Measurements from ENCODE around the gene PTDSS2. TPM values are rescaled to one million over a fixed set of nuclear protein-coding genes. Genes with fewer than 3 reads are reported as not detected.

The PTDSS2 gene
- total RNA-seq, 1 donor from 2014 or later = 47.3 TPM

DNA sequence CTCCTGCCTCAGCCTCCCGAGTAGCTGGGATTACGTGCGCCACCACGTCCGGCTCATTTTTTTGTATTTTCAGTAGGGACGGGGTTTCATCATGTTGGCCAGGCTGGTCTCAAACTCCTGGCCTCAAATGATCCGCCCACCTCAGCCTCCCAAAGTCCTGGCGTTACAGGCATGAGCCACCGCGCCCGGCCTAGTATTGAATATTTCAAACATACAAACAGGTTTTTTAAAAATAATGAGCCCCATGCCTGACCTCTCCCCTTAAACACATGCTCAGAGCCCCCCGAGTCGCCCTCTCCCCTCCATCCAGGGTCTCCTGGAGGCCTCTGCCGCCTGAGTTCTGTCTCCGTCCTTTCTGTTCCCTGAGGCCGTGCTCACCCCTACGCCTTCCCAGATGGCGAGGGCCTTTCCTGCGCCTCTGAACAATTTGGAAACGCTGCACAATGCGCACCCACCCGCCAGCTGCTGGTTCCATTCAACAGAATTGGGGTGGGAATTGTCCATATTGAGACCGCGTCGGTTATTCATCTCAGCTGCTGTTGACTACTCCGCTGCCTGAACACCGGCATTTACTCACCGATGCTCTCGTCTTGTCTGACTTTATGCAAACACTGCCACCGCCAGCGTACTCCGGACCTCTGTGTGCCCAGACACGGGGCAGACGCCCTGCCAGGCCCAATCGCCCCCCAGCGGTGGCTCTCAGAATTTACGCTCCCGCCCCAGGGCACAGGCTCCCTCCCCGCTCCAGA is 70.5 kb downstream of the PTDSS2 start:
- Histone ChIP-seq H3K27me3 (ENCODE audit: insufficient read depth, low read length) (no peaks in the 10 kb centered on the region), H2AFZ (ENCODE audit: low read depth, low read length) (no peak overlapping the region), H3K9me3 (ENCODE audit: insufficient read depth, low read depth, low read length) (no peaks in the 10 kb centered on the region), H4K20me1 (ENCODE audit: insufficient read depth, low read length) (no peaks in the 10 kb centered on the region), H3K36me3 (ENCODE audit: insufficient read depth, low read length) (peaks cover 3% of the 10 kb centered on the region), H3K4me1 (ENCODE audit: insufficient read depth, low read length) (no peaks in the 10 kb centered on the region), H3K4me3 (ENCODE audit: insufficient read depth, low read depth, low read length) (no peak overlapping the region), H3K4me2 (ENCODE audit: low read length) (no peak overlapping the region), H3K27ac (ENCODE audit: low read depth, low read length) (no peak overlapping the region), H3K9ac (ENCODE audit: low read length) (no peak overlapping the region), H3K79me2 (ENCODE audit: insufficient read depth, low read length) (no peaks in the 10 kb centered on the region)
- peaks cover 18% of the 10 kb centered on the region for H3K36me3 Mint-ChIP-seq (ENCODE audit: low read depth, unreplicated experiment)
- DNase-seq (ENCODE audit: low read depth) (no peak), FAIRE-seq (no peak)
- no peak overlapping the region for H3K27ac Mint-ChIP-seq (ENCODE audit: unreplicated experiment)
- H3K9me3 Mint-ChIP-seq (ENCODE audit: unreplicated experiment) = peaks cover 14% of the 10 kb centered on the region
- H3K4me1 Mint-ChIP-seq (ENCODE audit: low read depth, unreplicated experiment) = no peaks in the 10 kb centered on the region
- H3K27me3 Mint-ChIP-seq (ENCODE audit: low read depth, unreplicated experiment) = no peaks in the 10 kb centered on the region
- H3K4me3 Mint-ChIP-seq (ENCODE audit: unreplicated experiment) = no peak overlapping the region
- no peak for TF ChIP-seq EZH2 (IDR thresholded peaks at IDR 0.05; ENCODE audit: insufficient read depth, low read length)
- TF ChIP-seq, protein P1, sequence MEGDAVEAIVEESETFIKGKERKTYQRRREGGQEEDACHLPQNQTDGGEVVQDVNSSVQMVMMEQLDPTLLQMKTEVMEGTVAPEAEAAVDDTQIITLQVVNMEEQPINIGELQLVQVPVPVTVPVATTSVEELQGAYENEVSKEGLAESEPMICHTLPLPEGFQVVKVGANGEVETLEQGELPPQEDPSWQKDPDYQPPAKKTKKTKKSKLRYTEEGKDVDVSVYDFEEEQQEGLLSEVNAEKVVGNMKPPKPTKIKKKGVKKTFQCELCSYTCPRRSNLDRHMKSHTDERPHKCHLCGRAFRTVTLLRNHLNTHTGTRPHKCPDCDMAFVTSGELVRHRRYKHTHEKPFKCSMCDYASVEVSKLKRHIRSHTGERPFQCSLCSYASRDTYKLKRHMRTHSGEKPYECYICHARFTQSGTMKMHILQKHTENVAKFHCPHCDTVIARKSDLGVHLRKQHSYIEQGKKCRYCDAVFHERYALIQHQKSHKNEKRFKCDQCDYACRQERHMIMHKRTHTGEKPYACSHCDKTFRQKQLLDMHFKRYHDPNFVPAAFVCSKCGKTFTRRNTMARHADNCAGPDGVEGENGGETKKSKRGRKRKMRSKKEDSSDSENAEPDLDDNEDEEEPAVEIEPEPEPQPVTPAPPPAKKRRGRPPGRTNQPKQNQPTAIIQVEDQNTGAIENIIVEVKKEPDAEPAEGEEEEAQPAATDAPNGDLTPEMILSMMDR (IDR thresholded peaks at IDR 0.05; ENCODE audit: insufficient read depth, low read depth, low read length) = no peak

DNA sequence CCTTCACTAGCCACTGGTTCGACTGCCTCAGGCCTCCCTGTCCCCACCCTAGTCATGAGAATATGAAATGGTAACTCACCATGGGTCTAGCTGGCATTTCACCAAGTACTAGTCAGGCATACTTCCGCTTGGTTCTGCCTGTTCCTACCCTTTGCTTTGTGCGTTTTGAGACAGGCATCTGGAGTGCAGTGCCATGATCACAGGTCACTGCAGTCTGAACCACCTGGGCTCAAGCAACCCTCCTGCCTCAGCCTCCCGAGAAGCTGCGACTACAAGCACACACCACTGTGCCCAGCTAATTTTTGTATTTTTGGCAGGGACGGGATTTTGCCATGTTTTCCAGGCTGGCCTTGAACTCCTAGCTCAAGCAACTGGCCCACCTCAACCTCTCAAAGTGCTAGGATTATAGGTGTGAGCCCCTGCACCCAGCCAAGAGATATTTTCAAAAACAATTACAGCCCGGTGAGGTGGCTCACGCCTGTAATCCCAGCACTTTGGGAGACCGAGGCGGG is 71.2 kb downstream of the PTDSS2 start:
- Mint-ChIP-seq H3K4me1 (ENCODE audit: low read depth, unreplicated experiment) (no peaks in the 10 kb centered on the region), H3K9me3 (ENCODE audit: unreplicated experiment) (peaks cover 9% of the 10 kb centered on the region), H3K27ac (ENCODE audit: unreplicated experiment) (no peak overlapping the region), H3K36me3 (ENCODE audit: low read depth, unreplicated experiment) (peaks cover 15% of the 10 kb centered on the region), H3K4me3 (ENCODE audit: unreplicated experiment) (no peak overlapping the region), H3K27me3 (ENCODE audit: low read depth, unreplicated experiment) (no peaks in the 10 kb centered on the region)
- no peak overlapping the region for H2AFZ ChIP-seq (ENCODE audit: low read depth, low read length)
- no peak for TF ChIP-seq EZH2 (IDR thresholded peaks at IDR 0.05; ENCODE audit: insufficient read depth, low read length)
- TF ChIP-seq, protein P1 (IDR thresholded peaks at IDR 0.05; ENCODE audit: insufficient read depth, low read depth, low read length) = no peak
- no peak overlapping the region for H3K4me3 ChIP-seq (ENCODE audit: insufficient read depth, low read depth, low read length)
- no peaks in the 10 kb centered on the region for H3K4me1 ChIP-seq (ENCODE audit: insufficient read depth, low read length)
- H3K27me3 ChIP-seq (ENCODE audit: insufficient read depth, low read length) = no peaks in the 10 kb centered on the region
- no peaks in the 10 kb centered on the region for H3K79me2 ChIP-seq (ENCODE audit: insufficient read depth, low read length)
- H3K27ac ChIP-seq (ENCODE audit: low read depth, low read length) = no peak overlapping the region
- FAIRE-seq (no peak), DNase-seq (ENCODE audit: low read depth) (no peak)
- H3K9ac ChIP-seq (ENCODE audit: low read length) = no peak overlapping the region
- no peaks in the 10 kb centered on the region for H4K20me1 ChIP-seq (ENCODE audit: insufficient read depth, low read length)
- no peaks in the 10 kb centered on the region for H3K36me3 ChIP-seq (ENCODE audit: insufficient read depth, low read length)
- no peaks in the 10 kb centered on the region for H3K9me3 ChIP-seq (ENCODE audit: insufficient read depth, low read depth, low read length)
- no peak overlapping the region for H3K4me2 ChIP-seq (ENCODE audit: low read length)

DNA sequence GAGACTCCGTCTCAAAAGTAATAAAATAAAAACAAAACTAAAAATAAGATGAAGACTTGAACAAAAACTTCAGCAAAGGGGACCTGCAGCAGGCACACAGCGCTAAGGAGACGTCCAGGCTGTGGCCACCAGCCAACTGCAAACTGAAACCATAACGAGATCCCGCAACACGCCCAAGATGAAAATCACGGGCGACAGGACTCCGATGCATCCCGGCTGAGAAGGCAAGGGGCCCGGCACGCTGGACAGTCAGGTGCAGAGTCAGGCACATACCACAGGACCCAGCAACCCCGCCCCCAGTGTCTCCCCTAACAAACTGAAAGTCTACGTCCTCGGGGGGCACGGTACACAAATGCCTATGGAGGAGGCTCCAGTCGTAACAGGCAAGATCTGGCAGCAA is 76.1 kb downstream of the PTDSS2 start:
- Mint-ChIP-seq H3K36me3 (ENCODE audit: low read depth, unreplicated experiment) (peaks cover 2% of the 10 kb centered on the region), H3K4me1 (ENCODE audit: low read depth, unreplicated experiment) (no peaks in the 10 kb centered on the region), H3K9me3 (ENCODE audit: unreplicated experiment) (no peaks in the 10 kb centered on the region), H3K4me3 (ENCODE audit: unreplicated experiment) (no peak overlapping the region), H3K27ac (ENCODE audit: unreplicated experiment) (no peak overlapping the region), H3K27me3 (ENCODE audit: low read depth, unreplicated experiment) (no peaks in the 10 kb centered on the region)
- H3K9ac ChIP-seq (ENCODE audit: low read length) = no peak overlapping the region
- no peaks in the 10 kb centered on the region for H3K27me3 ChIP-seq (ENCODE audit: insufficient read depth, low read length)
- no peak for FAIRE-seq
- no peaks in the 10 kb centered on the region for H3K79me2 ChIP-seq (ENCODE audit: insufficient read depth, low read length)
- no peaks in the 10 kb centered on the region for H3K36me3 ChIP-seq (ENCODE audit: insufficient read depth, low read length)
- H3K27ac ChIP-seq (ENCODE audit: low read depth, low read length) = no peak overlapping the region
- peaks cover 2% of the 10 kb centered on the region for H4K20me1 ChIP-seq (ENCODE audit: insufficient read depth, low read length)
- H3K4me1 ChIP-seq (ENCODE audit: insufficient read depth, low read length) = no peaks in the 10 kb centered on the region
- no peak for TF ChIP-seq EZH2 (IDR thresholded peaks at IDR 0.05; ENCODE audit: insufficient read depth, low read length)
- TF ChIP-seq, protein P1 (IDR thresholded peaks at IDR 0.05; ENCODE audit: insufficient read depth, low read depth, low read length) = no peak
- DNase-seq (ENCODE audit: low read depth) = no peak
- H3K4me2 ChIP-seq (ENCODE audit: low read length) = no peak overlapping the region
- H3K9me3 ChIP-seq (ENCODE audit: insufficient read depth, low read depth, low read length) = no peaks in the 10 kb centered on the region
- H2AFZ ChIP-seq (ENCODE audit: low read depth, low read length) = no peak overlapping the region
- H3K4me3 ChIP-seq (ENCODE audit: insufficient read depth, low read depth, low read length) = no peak overlapping the region

All from astrocyte (in vitro differentiated cells and primary cell).